WTC11 (cell line): ENCODE measurements around the gene ZSCAN21.

ENCODE experiments used
- CBFB ChIP-seq: sonication (generic); formaldehyde crosslinking; IDR thresholded peaks from 2 replicates; pipeline ENCODE4 v1.8.1; 2022; ENCODE audit warnings: mild to moderate bottlenecking, low read depth, missing genetic modification reagents
- CTCF ChIP-seq: fragments of 200-600 bp; IDR thresholded peaks from 2 replicates; pipeline ENCODE4 v1.8.0; 2022; ENCODE audit warnings: antibody characterized with exemption
- E2F4 ChIP-seq: sonication (generic); formaldehyde crosslinking; IDR thresholded peaks from 2 replicates; pipeline ENCODE4 v1.8.1; 2022; ENCODE audit warnings: low read depth, mild to moderate bottlenecking, moderate library complexity, missing genetic modification reagents, borderline replicate concordance
- E2F5 ChIP-seq: sonication (generic); formaldehyde crosslinking; IDR thresholded peaks from 2 replicates; pipeline ENCODE4 v1.8.1; 2022; ENCODE audit warnings: mild to moderate bottlenecking, moderate library complexity, missing genetic modification reagents
- ESRRA ChIP-seq: sonication (generic); formaldehyde crosslinking; IDR thresholded peaks from 2 replicates; pipeline ENCODE4 v1.8.1; 2022; ENCODE audit warnings: mild to moderate bottlenecking, missing genetic modification reagents, borderline replicate concordance
- ETV6 ChIP-seq: sonication (generic); formaldehyde crosslinking; IDR thresholded peaks from 2 replicates; pipeline ENCODE4 v1.8.1; 2022; ENCODE audit warnings: mild to moderate bottlenecking, missing genetic modification reagents
- JUN ChIP-seq: sonication (generic); formaldehyde crosslinking; IDR thresholded peaks from 2 replicates; pipeline ENCODE4 v1.8.0; 2023; ENCODE audit warnings: mild to moderate bottlenecking, missing genetic modification reagents
- KAT7 ChIP-seq: sonication (generic); formaldehyde crosslinking; IDR thresholded peaks from 2 replicates; pipeline ENCODE4 v1.8.1; 2023; ENCODE audit warnings: missing genetic modification reagents, mild to moderate bottlenecking, borderline replicate concordance
- MYBL2 ChIP-seq: sonication (generic); formaldehyde crosslinking; IDR thresholded peaks from 2 replicates; pipeline ENCODE4 v1.8.1; 2023; ENCODE audit warnings: mild to moderate bottlenecking, moderate library complexity, missing genetic modification reagents
- SOX15 ChIP-seq: fragments of 250-450 bp; sonication (Bioruptor Pico); IDR thresholded peaks from 2 replicates; pipeline ENCODE4 v1.9.0; 2021; ENCODE audit warnings: mild to moderate bottlenecking
- SP1 ChIP-seq: sonication (generic); formaldehyde crosslinking; conservative IDR thresholded peaks from 2 replicates; pipeline ENCODE4 v1.8.1; 2022; ENCODE audit warnings: missing genetic modification reagents
- USF2 ChIP-seq: sonication (generic); formaldehyde crosslinking; IDR thresholded peaks from 2 replicates; pipeline ENCODE4 v1.8.1; 2023; ENCODE audit warnings: mild to moderate bottlenecking, missing genetic modification reagents, moderate library complexity
- ZNF423 ChIP-seq: fragments of 250-450 bp; sonication (Bioruptor Pico); IDR thresholded peaks from 2 replicates; pipeline ENCODE4 v2.1.2; 2022; ENCODE audit warnings: mild to moderate bottlenecking, moderate library complexity

- TF ChIP-seq CTCF (no peak), JUN (CRISPR knock-in tag) (no peak), CBFB (no peak), E2F4 (CRISPR knock-in tag) (no peak), MYBL2 (CRISPR knock-in tag) (no peak), KAT7 (CRISPR knock-in tag) (no peak), ESRRA (no peak), SP1 (CRISPR knock-in tag) (no peak), USF2 (CRISPR knock-in tag) (no peak), SOX15 (no peak), ETV6 (CRISPR knock-in tag) (no peak), E2F5 (no peak), ZNF423 (CRISPR knock-in tag) (no peak)
These were observed 11.2 kb upstream of the ZSCAN21 start for GRCh38 chr7:100038326-100038725.
